Occipital lobe (tissue), 2 donors: ENCODE data around the gene ATOSB. TPM values are rescaled to one million over a fixed set of nuclear protein-coding genes. Genes with fewer than 3 reads are reported as not detected.

ENCODE experiments used
- DNase-seq: peaks from one replicate; lab custom pipeline; 2025; lab: John Stamatoyannopoulos, UW
- total RNA-seq: library from RNA; depleted of rRNA; stranded (reverse); fragments of >200 nt; gene quantifications from one replicate; pipeline ENCODE4 v1.2.3, GENCODE V29; 2014

The ATOSB gene
- total RNA-seq, 1 donor from 2014 or later = 11.4 TPM

DNA sequence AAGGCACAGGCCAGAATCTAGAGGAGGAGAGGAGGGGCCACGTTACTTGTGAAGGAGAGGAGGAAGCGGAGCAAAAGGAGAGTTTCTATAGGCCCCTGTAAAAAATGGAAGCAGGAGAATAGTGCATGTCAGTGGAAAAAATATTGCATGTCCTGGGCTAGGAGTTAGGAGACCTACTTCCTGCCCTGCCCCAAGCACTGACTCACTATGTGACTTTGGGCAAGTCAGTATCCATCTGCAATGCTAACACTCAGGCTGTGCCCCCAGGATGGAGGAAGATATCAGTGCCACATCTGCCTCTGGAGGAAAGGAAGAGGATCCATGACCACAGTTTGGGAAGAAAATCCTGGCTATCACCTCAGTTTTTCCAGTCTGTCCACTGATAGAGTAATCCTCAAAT, 26.2 kb downstream of the ATOSB start:
- no peak for DNase-seq

DNA sequence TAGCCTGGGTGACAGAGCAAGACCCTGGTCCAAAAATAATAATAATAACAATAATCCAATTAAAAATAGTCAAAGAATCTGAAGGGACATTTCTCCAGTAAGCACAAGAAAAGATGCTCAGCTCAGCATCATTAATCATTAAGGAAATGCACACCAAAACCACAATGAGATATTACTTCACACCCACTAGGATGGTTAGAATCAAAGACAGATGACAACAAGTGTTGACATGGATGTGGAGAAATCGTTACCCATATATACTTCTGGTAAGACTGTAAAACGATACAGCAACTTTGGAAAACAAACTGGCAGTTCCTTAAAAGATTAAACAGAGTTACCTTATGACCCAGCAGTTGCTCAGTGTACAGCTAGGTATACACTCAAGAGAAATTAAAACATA, 30.6 kb downstream of the ATOSB start:
- DNase-seq = no peak

DNA sequence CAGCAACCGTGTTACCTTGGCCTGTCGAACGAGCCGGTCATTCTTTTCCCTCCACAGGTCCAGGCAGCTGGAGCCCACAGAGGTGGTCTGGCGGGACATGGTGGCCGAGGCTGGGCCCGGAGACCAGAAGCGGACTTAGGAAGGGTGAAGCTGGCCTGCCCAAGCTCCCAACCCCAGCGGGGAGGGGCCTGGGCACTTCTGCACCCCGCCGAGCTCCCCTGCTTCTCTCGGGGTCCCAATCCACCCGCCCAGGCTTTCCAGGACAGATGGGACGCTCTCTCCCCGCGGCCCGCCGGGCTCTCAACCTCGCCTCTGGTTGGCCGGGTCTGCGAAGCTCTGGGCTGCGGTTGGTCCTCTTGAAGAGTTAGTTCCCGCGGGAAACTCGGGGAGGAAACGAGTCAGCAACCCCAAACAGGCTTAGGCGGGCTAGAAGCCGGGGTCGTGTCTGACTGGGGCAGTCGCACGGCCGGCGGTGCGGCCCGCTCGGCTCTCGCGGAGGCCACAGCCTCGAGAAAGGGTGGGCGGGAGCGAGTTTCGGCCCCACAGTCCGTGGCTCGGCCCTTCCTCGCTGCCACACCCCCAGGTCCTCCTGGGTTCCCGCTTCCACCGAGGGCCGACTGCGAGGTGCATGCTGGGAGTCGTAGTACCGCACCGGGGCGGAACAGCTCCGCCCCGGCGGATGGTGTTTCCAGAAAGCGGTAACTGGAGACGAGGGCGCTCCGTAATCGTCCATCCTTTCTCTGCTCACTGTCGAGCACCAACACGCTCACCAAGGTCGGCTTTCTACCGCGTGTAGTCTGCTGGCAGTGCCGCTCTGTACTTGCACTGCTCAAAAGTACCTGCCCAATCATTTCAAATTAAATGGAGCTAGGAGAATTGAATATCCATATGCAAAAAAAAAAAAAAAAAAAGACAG, 36.0 kb downstream of the ATOSB start, which contains the start of gene FANCG:
Gene FANCG, minus strand, starts transcription at position 517 of the 916 bp plus-strand sequence. Its CDS starts 418 bp downstream, at position 99.
- DNase-seq = peak; percentile 87

DNA sequence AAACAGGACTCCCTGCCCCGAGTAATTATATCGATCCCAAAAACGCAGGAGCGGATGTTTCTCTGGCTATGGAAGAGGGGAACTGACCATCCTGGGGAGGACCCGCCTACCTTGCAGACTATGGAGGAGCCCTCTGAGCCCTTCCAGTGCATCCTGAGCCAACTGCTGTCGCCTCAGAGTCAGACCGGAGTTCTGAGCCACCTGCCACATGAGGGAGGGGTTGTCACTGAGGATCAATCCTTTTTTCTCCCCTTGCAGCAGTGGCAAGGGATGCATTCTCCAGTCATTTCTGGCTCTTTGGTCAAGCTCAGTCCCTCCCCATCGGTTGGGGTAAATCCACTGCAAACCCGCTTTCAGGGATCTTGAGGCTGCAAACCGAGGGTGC, 36.6 kb downstream of the ATOSB start:
- no peak for DNase-seq

DNA sequence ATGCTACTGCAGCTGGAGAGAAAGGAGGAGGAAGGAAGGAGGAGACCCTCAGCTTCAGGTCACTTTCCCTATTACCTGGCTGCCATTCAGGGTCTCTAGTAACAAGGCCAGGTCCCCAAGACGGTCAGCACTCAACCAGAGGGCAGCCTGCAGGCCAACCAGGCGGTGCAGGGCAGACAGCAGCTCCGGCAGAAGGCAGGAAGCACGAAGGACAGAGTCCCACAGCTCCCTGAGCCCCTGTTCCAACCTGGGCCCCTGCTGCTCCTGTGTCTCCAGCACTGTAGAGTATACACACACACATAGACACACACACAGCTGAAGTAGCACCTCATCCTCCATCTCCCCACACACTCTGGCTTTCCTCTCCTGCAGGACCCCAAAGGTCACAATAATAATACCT, 37.6 kb downstream of the ATOSB start:
- DNase-seq = no peak

DNA sequence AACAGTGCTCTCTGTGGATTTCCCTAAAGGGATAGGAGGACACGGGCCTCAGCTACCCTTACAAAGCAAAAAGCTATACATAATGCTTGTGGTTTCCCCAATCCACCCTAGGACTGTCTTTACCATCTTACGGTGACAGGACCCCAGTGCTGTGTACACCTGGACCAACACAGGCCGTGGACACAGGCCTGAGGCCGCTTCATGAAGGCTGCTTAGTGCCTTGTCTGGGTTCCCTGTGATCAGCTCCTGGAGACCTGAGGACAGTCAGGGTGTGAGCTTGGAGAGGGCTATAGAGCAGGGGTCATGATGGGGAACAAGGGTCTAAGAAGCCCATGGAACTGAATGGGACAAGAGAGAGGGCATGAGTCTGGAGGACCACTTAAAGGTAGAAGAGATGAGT, 38.8 kb downstream of the ATOSB start:
- DNase-seq = no peak

DNA sequence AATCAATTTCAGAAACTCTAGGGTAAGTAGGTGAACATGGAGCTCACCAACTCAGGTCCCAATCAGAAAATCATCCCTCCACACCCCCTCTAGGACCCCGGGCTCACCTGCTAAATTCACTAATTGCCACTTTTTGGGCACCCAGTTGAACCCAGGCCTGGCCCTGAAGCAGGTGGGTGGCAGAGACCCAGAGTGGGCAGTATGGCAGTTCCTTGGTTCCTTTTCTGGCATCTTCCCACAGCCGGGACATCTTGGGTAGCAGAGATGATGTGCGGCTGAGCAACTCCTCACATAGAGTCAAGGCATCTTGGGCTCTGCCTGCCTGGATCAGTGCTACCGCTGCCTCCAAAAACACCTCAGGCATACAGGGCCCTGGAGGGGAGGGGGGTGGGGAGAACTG, 40.3 kb downstream of the ATOSB start:
- no peak for DNase-seq

DNA sequence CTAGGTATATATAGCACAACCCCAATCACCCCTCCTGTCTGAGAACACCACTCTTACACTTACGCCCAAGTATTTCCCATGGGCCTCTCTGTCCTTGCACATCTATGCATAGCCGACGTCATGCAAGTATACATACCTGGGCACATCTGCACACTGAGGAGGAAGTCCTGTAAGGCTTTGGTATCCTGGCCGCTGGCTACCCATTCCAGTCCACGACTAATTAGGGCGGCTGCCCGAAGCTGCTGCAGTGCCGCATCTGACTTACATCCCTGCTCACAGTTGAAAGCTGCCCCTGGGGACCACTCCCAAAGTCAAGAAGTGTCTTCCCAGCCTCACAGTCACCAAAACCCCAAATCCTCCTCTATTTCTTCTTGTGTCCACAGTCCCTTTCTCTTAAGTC, 40.9 kb downstream of the ATOSB start:
- no peak for DNase-seq

- no peak for DNase-seq
Observed at GRCh38 chr9:35074141-35074540, 41.5 kb downstream of the ATOSB start.

- no peak for DNase-seq
Observed at GRCh38 chr9:35073279-35073612, 42.4 kb downstream of the ATOSB start.

DNA sequence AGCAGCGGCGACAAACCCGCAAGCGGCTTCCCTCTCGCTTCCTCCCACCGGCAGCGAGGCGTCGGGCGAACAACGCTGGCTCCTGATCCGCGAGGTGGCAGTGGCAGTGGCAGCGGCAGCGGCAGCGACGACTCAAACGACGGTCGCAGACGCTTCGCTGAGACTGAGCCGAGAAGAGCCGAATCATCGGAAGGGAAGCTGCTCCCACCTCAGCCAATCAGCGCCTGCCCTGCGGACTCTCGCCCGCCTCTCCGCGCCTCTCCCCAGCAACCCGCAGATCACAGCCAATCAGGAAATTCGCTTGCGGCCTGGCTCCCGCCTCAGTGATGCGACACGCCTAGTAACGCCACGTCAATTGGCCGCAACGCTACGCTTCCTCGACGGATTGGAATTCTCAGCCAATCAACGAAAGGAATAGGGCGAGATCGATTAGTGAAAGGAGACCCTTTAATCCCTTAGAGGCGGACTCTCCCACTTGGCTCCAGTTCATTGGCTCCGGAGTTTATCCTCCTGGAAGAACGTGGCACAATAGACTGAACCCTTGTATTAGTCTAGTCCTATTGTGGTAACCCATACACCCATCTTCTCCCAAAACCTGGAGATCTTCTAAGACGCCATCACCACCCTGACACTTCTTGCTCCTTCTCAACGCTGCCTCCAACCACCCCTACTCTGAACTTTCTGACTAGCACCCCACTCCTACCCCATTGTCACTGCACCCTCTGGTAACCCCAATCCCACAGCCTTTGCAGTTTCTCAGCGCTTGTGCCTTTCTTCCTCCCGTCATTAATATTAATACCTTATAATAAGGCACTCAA, 43.0 kb downstream of the ATOSB start, which contains the start of gene VCP:
Gene VCP, minus strand, starts transcription at position 165 of the 818 bp plus-strand sequence. CDS start 272 bp downstream, outside the sequence.
- DNase-seq = peak; percentile 98

DNA sequence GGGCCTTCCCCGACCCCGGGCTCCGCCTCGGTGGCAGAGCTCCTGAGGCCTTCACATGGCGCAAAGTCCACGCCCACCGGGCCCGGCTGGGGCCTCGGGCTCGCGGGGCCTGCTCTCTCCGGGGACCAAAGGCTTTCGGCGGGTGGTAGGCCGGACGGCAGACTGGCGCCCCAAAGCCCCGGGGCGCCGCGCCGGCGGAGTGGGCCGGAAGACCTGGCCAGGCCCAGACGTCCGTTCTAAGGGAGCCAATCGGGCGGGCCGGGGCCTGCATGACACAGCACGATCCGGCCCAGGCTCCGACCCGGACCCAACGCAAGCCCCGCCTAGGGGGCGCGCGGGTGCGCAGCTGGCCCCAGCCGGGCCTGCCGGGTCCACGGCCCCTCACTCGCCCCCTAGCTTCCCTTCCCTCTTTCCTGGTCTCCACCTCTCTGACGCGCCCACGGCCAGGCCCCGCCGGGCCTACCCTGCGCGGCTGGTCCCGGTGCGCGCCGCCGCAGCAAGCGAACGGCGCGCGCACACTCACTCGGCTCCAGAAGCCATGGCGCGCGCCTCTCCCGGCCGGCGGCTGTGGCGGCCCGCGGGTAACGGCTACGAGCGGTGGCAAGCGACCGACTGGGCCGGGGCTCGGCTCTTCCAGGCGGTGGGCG, 43.7 kb downstream of the ATOSB start:
- peak; percentile 54 for DNase-seq

DNA sequence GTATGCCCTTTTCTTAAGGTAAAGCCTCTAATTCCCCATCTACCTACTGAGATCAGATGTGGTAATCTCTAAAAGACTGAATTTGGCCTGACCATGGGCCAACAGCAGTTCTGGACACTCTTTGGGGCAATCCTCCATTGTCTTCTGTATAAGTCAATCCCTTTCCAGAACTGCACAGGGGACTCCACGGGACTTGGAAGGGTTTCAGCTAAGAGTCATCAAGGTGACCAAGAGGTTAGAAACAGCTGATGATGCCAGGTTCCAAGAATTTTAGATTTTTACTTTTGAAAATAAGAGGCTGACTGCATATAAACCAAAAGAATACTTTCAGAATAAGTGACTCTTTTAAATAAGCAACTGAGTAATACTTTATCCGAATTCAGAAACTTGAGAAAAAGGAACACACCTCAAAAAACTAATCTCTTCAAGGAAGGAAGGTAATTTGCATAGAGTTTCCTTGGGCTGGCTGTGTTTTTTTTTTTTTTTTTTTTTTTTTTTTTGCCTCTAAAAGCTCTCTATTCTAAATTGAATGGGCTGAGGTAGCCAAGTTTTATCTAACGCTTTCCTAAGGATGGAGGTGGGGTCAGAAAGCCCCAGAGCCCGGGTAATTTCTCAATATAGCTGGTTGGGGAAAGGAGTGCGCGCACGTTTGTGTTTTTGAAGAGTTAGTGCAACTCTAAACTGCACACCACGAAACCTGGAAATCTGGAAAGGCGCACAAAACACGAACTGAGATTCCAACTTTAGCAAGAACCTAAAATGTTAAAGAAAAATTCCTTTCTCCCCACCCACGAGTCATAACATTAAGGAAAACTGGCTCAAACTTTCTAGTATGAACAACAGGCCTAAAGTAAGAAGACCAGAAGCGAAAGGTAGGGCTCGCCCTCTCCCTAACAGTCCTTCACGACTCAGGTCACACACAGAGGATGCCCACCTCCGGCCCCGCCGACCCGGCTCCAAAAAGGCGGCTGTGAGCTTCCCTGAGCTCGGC, 44.5 kb downstream of the ATOSB start:
- no peak for DNase-seq

- no peak for DNase-seq
Observed at GRCh38 chr9:35069020-35069419, 46.6 kb downstream of the ATOSB start.

DNA sequence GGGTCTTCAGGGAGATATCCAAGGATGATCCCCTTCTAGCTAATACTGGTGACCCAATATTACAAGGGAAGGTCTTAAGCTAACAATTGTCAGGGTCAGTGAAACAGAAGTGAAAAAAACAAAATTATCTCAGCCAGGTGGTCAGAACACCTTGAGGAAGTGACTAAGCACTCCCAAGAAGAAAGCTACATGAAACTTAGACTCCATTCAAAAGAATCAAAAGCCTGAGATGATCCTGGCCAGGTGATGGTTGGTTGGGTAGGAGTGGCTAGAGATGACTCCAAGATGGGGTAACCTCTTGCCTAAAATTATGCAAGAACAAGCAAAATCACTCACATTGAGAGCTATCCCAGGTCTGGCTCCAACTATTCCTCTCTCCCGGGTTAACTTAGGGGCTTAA, 48.6 kb downstream of the ATOSB start:
- no peak for DNase-seq

- no peak for DNase-seq
Observed at GRCh38 chr9:35060548-35061207, 55.0 kb downstream of the ATOSB start.

DNA sequence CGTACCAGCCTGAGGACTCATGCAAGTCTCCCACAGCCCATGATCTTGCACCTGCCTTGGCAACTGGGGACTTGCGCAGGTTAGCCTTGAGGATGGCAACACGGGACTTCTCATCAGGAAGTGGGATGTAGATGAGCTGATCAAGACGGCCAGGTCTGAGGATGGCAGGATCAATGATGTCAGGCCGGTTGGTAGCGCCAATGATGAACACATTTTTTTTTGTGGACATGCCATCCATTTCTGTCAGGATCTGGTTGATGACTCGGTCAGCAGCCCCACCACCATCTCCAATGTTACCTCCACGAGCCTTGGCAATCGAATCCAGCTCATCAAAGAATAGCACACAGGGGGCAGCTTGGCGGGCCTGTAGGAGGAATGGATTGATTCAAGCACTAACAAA, 56.2 kb downstream of the ATOSB start:
- no peak for DNase-seq

DNA sequence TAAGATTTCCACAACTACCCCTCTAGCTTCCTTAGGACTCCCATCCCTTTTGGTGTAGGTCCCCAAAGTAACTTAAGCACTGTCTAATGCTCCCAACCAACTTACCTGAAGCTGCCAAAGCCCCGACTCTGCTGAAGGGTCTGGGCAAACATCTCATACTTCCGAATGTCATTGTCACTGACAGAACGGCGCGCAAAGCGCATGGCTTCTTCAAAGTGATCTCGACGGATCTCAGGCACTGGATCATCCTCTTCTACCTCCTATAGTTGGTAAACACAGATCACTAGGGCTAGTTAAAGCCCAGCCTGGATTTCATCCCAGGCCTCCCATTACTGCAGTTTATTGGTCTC, 58.4 kb downstream of the ATOSB start:
- DNase-seq = no peak

DNA sequence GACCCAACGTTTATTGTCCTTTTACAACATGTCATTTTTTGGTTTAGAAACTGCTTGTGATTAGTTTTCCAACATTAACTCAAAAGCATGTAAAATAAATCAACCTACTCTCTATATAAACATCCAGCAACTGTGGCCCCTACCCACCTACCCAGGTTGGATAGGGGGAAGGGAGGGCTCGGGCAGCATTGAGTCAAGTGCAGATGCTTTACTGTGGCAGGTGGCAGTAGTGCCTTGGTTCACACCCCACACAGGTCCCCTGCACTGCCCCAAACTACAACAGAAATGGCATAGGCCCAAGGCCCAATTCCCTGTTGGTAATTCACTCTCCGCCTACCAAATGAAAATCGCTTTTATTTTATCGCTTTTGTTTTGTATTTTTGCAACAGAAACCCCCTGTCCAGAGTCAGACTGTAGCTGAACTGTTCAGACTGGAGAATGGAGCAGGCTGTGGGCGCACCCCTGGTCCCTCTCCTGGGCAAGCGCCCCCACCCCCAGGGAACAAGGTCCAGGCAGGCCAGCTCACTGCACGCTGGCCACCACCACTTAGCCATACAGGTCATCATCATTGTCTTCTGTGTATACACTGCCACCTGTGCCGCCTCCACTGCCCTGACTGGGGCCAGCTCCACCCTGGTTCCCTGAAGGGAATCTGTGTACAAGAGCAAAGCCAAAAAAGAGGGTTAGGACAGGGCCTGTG, 58.9 kb downstream of the ATOSB start:
- no peak for DNase-seq
